DMS53 (cell line): ENCODE results near the gene F11.
"Not testable (repeated sequence)": the region's sequence is repeated elsewhere in the genome, so short reads cannot be mapped to it uniquely, and the experiment has no call there.

Experiments
- DNase-seq: peaks from one replicate; lab custom pipeline; 2025; lab: John Stamatoyannopoulos, UW

F11 gene

DNA sequence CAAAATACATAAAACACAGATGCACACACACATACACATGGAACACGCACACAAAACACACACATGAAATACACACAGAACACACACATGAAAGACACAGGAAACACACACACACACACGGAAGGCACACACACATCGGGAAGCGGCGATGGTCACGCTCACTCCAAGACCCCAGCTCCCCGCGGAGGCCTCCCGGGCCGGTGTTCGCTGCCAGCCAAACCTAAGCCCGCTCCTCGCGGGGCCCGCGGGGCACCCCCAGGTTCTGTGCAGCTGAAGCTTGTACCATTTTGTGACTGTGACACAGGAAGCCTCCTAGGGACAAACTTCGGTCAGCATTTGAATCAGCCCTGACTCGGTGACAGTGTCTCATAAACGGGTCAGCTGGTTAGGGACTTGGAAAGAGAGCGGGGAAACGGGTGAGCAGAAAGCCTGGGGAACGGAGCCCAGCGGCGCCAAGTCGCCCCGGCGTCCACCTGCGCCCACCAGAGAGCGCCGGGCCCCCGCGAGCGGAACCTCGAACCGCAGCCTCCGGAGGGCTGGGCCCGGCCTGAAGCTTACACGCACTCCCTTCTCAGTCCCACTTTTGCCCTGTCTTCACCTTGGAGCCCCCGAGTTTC lies 32.1 kb downstream of the F11 start:
- no peak for DNase-seq

- DNase-seq, result no peak
Observed at GRCh38 chr4:186299291-186299690, 33.3 kb downstream of the F11 start.

GRCh38 chr4:186300659-186301390 lies 34.8 kb downstream of the F11 start:
- no peak for DNase-seq

- DNase-seq, result no peak
Observed at GRCh38 chr4:186304216-186304615, 38.2 kb downstream of the F11 start.

GRCh38 chr4:186304866-186305505 lies 39.0 kb downstream of the F11 start:
- DNase-seq, result no peak

GRCh38 chr4:186307497-186307896 lies 41.5 kb downstream of the F11 start:
- DNase-seq, result no peak

DNA sequence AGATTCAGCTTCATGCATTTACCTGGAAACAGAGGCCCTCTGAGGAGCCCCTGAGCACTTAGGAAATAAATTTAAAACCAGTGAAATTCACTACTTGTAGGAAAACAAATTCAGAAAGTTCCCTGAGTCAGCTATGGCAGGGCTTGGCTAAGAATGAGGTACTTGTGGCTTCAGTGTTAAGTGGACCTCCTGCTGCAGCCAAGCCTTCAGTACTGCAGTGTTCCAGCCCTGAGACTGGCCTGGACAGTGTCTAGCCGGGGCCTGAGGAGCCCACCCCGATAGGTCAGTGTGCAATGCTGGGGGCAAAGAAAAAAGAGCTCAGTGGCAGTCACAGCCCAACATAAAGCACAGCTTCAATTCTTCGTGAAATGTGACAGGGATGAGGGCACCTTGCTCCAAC lies 41.9 kb downstream of the F11 start:
- DNase-seq, result no peak

- no peak for DNase-seq
Observed at GRCh38 chr4:186318481-186318880, 52.5 kb downstream of the F11 start.

GRCh38 chr4:186324660-186325059 lies 58.7 kb downstream of the F11 start:
- DNase-seq, result not testable (repeated sequence)

DNA sequence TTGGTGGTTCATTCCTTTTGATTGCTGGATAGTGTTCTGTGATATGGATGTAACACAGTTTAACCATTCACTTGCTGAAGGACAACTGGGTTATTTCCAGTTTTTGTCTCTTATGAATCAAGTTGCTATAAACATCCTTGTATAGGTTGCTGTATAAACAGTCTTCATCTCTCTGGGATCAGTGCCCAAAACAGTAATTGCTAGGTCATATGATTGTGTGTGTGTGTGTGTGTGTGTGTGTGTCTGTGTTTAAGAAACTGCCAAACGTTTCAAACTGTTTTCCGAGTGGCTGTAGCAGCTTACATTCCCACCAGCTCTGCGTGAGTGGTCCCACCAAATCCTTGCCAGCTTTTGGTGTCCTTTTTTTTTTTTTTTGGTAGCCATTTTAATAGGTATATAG lies 60.4 kb downstream of the F11 start:
- no peak for DNase-seq

DNA sequence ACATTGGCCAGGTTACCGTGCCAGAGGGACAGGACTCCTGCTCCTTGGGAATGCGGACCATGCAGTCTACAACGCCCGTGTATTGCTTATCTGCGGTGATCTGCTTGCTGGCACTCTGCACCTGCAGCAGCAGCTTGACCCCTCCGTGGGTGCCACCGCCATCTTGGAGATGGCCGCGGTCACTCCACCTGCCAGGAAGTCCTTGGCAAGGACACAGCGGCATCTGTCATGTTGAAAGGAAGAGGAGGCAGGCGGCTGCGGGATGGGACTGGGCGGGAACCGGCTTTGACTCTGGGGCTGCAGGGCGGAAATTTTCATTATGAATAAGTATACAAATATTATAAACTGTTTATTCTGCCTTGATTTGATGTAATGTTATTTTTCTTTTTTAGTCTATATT lies 63.4 kb downstream of the F11 start:
- no peak for DNase-seq

- no peak for DNase-seq
Observed at GRCh38 chr4:186330368-186330767, 64.4 kb downstream of the F11 start.

- DNase-seq, result no peak
Observed at GRCh38 chr4:186335793-186336192, 69.8 kb downstream of the F11 start.
